ENCODE measurements around the gene SUPV3L1. TPM values are rescaled to one million over a fixed set of nuclear protein-coding genes. Genes with fewer than 3 reads are reported as not detected.

SUPV3L1 gene
- 23.2 and 29.6 TPM in 2 replicates for total RNA-seq

DNA sequence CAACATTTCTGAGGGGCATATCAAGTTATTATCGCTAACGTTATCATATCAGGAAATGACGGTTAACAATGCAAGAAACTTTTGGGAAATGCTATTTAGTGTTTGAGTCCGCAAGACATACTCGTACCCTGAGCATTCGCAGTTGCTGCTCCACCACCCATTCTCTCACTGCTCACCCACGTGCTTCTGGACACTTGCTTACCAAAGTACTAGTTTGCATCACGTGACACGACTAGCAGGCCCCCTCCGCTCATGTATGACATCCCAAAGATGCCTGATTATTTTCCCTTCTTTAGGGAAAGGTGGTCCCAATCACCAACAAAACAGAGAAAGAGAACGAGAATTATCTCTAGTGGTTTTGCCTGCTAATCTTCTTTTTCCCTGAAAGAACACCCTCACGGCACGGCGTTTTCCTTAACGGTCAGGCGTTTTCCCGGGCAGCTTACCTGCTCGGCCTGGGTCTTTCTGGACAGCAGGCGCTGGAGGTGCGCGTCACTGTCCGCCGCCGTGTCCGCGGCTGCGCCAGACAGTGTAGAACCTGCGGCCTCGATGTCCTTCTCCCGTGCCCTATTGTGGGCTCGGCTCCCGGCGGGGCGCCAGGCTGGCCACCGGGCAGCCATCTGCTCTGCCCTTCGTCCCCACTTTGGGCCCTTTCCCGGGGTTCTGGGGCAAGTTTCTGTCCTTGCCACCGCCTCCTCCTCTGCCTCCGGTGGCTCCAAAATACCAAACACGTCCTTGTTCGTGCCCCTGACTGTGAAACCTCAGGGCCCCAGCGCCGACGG lies at the start of gene SUPV3L1:
Gene SUPV3L1 (plus strand): TSS at position 492 of the 782 bp plus-strand sequence. CDS start 58 bp downstream, at position 550.

DNA sequence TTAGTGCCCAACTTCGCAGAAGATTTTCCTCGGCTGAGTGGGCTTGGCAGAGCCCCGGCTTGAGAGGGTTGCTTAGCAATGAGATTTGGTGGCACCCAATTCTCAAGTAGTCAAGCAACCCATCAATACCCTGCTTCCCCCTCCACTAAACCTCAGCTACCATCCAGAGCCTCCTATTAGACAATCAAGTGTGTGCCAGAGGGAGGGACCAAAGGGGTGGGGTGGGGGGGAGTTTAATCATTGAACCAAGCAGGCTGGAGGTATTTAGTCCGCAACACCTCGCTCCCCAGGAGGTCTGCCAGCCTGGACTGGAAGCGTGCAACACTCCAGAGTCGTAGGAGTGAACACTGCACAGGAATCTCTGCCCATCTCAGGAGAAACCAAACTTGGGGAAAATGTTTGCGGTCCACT lies 40.0 kb downstream of the SUPV3L1 start, which contains the start of gene HKDC1:
Gene HKDC1 (plus strand): TSS at position 292 of the 411 bp plus-strand sequence. CDS start 104 bp downstream, at position 396.

Other genes with a start within 250 kb of the SUPV3L1 start
- 17.9 and 24.3 TPM in 2 replicates for gene DDX21, start 224.1 kb upstream of the SUPV3L1 start, total RNA-seq
- gene KIFBP, start 191.4 kb upstream of the SUPV3L1 start, total RNA-seq = 15.0 and 21.6 TPM in 2 replicates
- gene SRGN, start 92.1 kb upstream of the SUPV3L1 start, total RNA-seq = 47.3 and 81.2 TPM in 2 replicates
- gene VPS26A, start 56.1 kb upstream of the SUPV3L1 start, total RNA-seq = 12.4 and 33.6 TPM in 2 replicates
- gene HKDC1, start 40.1 kb downstream of the SUPV3L1 start, total RNA-seq = under 0.01 and 0.77 TPM in 2 replicates
- 93.5 and 113 TPM in 2 replicates for gene HK1, start 98.3 kb downstream of the SUPV3L1 start, total RNA-seq
- under 0.01 TPM in 1 of 2 replicates, not detected in the other for gene TACR2, start 236.7 kb downstream of the SUPV3L1 start, total RNA-seq

All from bronchial smooth muscle cell (primary cell).